SK-N-MC (cell line): ENCODE measurements around the gene HABP2.

ENCODE experiments used
- DNase-seq: peaks from one replicate; pipeline ENCODE4 v3.0.0-alpha.2; 2011; ENCODE audit warnings: low read depth, low spot score
- H3K27ac ChIP-seq: fragments of 200-600 bp; sonication (generic); 2 replicates; pipeline ENCODE4 v1.5.1; 2016; ENCODE audit warnings: mixed run types
- H3K36me3 ChIP-seq: fragments of 200-600 bp; sonication (generic); 2 replicates; pipeline ENCODE4 v1.6.1; 2017; ENCODE audit warnings: antibody characterized with exemption, low read length, mixed read lengths; ENCODE audit not compliant: insufficient read depth
- H3K4me3 ChIP-seq: fragments of 200-600 bp; sonication (generic); 2 replicates; pipeline ENCODE4 v1.5.1; 2016
- H3K9ac ChIP-seq: fragments of 200-600 bp; sonication (generic); 2 replicates; pipeline ENCODE4 v1.8.0; 2017; ENCODE audit warnings: mixed run types, mixed read lengths; ENCODE audit not compliant: insufficient read length
- H3K9me3 ChIP-seq: fragments of 200-600 bp; sonication (generic); 2 replicates; pipeline ENCODE4 v1.6.1; 2017; ENCODE audit warnings: low read depth, mild to moderate bottlenecking, antibody characterized with exemption, low read length, moderate library complexity, mixed read lengths
- EZH2 ChIP-seq: fragments of 200-600 bp; sonication (generic); IDR thresholded peaks from one replicate; pipeline ENCODE4 v1.6.1; 2017; ENCODE audit warnings: antibody characterized with exemption
- FOXP2 ChIP-seq: optimal IDR thresholded peaks from 2 replicates; pipeline ENCODE3; 2011; ENCODE audit warnings: mild to moderate bottlenecking, moderate library complexity; ENCODE audit not compliant: insufficient read depth; ENCODE audit errors: extremely low read length, control extremely low read depth
- POLR2AphosphoS5 ChIP-seq: IDR thresholded peaks from 2 replicates; pipeline ENCODE4 v1.6.1; 2012; ENCODE audit warnings: mild to moderate bottlenecking, low read depth, low read length, borderline replicate concordance

Gene HABP2

GRCh38 chr10:113533801-113534200 is 19.1 kb upstream of the HABP2 start:
- no peak for TF ChIP-seq EZH2
- no peak for TF ChIP-seq POLR2AphosphoS5
- no peak for TF ChIP-seq FOXP2
- H3K9ac ChIP-seq = no peak overlapping the region
- H3K4me3 ChIP-seq = no peak overlapping the region
- no peaks in the 10 kb centered on the region for H3K36me3 ChIP-seq
- no peak for DNase-seq
- H3K27ac ChIP-seq = no peak overlapping the region
- no peaks in the 10 kb centered on the region for H3K9me3 ChIP-seq

DNA sequence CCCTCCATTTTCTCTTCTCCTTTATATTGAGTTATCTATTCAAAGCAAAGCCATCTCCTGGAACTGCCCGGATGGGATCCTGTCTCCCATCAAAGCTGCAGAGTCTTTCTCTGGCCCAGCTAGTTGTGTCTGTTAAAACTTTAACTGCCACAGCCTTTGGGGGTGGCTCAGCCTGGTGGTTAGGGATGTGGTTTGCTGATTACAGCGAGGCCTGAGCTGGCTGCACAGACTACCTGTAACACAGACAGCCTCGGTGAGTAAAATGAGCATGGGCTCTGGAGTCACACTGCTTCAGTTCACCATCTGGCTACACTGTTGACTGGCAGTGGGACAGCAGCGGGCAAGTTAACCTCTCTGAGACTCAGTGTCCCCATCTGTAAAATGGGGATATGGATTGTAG is 18.4 kb upstream of the HABP2 start:
- Histone ChIP-seq H3K27ac (no peak overlapping the region), H3K9ac (no peak overlapping the region), H3K4me3 (no peak overlapping the region), H3K9me3 (no peaks in the 10 kb centered on the region), H3K36me3 (no peaks in the 10 kb centered on the region)
- no peak for TF ChIP-seq FOXP2
- TF ChIP-seq EZH2 = no peak
- no peak for TF ChIP-seq POLR2AphosphoS5
- DNase-seq = no peak

- H3K9ac ChIP-seq = no peak overlapping the region
- no peak overlapping the region for H3K4me3 ChIP-seq
- TF ChIP-seq POLR2AphosphoS5 (no peak), FOXP2 (no peak), EZH2 (no peak)
- no peak overlapping the region for H3K27ac ChIP-seq
- no peaks in the 10 kb centered on the region for H3K36me3 ChIP-seq
- DNase-seq = no peak
- H3K9me3 ChIP-seq = no peaks in the 10 kb centered on the region
These were observed 15.2 kb upstream of the HABP2 start for GRCh38 chr10:113537672-113538071.

- H3K9me3 ChIP-seq = no peaks in the 10 kb centered on the region
- H3K27ac ChIP-seq = no peak overlapping the region
- no peak for TF ChIP-seq FOXP2
- no peak for TF ChIP-seq EZH2
- no peaks in the 10 kb centered on the region for H3K36me3 ChIP-seq
- DNase-seq = no peak
- H3K9ac ChIP-seq = no peak overlapping the region
- no peak overlapping the region for H3K4me3 ChIP-seq
These were observed 14.7 kb upstream of the HABP2 start for GRCh38 chr10:113538151-113538550.

DNA sequence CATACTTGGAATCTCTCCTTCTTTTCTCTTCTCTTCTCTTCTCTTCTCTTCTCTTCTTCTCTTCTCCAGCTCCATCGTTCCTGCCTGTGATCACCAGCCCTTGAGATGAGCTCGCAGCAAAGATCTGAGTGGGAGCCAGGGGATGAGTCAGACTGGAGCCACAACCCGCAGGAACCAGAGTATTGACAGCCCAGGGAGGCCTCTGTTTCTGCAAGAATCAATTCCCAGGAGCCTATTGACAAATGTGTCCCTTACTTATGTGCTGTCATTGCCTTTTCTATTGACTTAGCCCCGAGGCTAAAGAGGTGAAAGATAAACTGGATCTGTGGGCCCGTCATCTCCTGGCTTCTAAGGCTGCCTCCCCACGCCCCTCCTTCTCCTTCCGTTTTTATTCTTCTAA is 13.1 kb upstream of the HABP2 start:
- Histone ChIP-seq H3K27ac (no peak overlapping the region), H3K36me3 (no peaks in the 10 kb centered on the region), H3K9ac (no peak overlapping the region), H3K4me3 (no peak overlapping the region), H3K9me3 (no peaks in the 10 kb centered on the region)
- no peak for DNase-seq
- TF ChIP-seq FOXP2 (no peak), EZH2 (no peak), POLR2AphosphoS5 (no peak)

- no peak overlapping the region for H3K9ac ChIP-seq
- H3K36me3 ChIP-seq = no peaks in the 10 kb centered on the region
- no peak for DNase-seq
- TF ChIP-seq FOXP2 (no peak), EZH2 (no peak), POLR2AphosphoS5 (no peak)
- H3K4me3 ChIP-seq = no peak overlapping the region
- no peaks in the 10 kb centered on the region for H3K9me3 ChIP-seq
- H3K27ac ChIP-seq = no peak overlapping the region
These were observed 11.9 kb upstream of the HABP2 start for GRCh38 chr10:113540845-113541548.

DNA sequence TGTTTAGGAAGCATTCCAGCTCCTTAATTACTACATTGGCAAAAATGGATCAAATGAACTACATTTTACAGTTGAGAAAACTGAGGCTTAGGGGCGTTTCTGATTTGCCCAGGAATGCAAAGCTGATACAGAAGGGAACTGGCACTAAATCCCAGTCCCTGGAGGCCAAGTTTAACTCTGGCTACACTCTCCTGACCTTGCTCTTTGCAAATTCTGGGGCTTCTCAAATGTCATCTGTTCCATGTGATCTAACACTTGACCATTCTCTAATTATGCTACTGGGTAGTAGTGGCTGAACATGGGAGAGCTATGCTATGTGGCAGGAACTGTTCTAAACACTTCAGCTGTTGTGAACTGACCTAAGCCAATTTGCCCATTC is 11.3 kb upstream of the HABP2 start:
- H3K4me3 ChIP-seq = no peak overlapping the region
- TF ChIP-seq FOXP2 = no peak
- no peak for TF ChIP-seq EZH2
- no peak for TF ChIP-seq POLR2AphosphoS5
- DNase-seq = no peak
- H3K27ac ChIP-seq = no peak overlapping the region
- no peak overlapping the region for H3K9ac ChIP-seq
- H3K36me3 ChIP-seq = no peaks in the 10 kb centered on the region
- H3K9me3 ChIP-seq = no peaks in the 10 kb centered on the region

DNA sequence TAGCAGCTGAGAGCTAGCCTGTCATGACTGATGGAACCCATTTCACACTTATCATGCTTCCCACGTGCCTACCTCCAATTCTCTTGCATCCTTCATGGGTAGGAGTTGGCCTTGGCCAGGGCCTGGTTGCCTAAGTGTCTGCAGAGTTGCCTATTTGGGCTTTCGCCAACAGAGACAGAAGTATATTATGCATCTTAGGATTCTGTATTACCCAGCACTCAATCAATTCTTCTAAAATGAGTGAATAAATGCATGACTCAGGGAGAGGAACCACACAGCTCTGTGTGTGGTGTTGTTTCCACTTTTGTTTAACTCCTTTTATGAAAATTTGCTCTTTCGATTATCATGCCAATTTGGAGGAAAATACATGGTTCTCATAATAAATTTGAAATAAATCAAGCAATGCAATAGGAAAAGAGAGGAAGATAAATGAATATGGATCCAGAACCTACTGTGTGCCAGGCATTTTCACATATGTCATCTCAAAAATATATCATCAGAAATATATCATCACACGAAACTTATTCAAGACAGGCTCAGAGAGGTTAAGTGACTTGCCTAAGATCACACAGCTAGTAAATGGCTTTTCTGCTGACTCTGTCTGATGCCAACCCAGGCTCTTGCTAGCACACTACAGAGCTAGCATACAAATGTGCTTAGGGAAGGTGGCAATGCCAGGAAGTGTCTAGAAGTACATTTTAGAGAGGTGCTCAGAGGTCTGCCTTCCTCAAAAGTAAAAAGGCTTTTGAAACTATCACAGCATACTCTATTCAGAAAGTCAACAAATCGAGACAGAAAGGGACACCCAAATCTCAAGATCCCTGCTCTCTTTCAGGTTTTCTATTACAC is 9.5 kb upstream of the HABP2 start:
- Histone ChIP-seq H3K9me3 (no peaks in the 10 kb centered on the region), H3K4me3 (no peak overlapping the region), H3K27ac (no peak overlapping the region), H3K36me3 (no peaks in the 10 kb centered on the region), H3K9ac (no peak overlapping the region)
- TF ChIP-seq EZH2 (no peak), POLR2AphosphoS5 (no peak), FOXP2 (no peak)
- DNase-seq = no peak

GRCh38 chr10:113544392-113544791 is 8.5 kb upstream of the HABP2 start:
- Histone ChIP-seq H3K9me3 (no peaks in the 10 kb centered on the region), H3K36me3 (no peaks in the 10 kb centered on the region), H3K4me3 (no peak overlapping the region), H3K27ac (no peak overlapping the region), H3K9ac (no peak overlapping the region)
- TF ChIP-seq EZH2 (no peak), POLR2AphosphoS5 (no peak), FOXP2 (no peak)
- no peak for DNase-seq
